Non-pigmented ciliary epithelial cell (primary cell): ENCODE results near the gene PGF.
"Not testable (repeated sequence)": the region's sequence is repeated elsewhere in the genome, so short reads cannot be mapped to it uniquely, and the experiment has no call there.

Source experiments
- DNase-seq: peaks from one replicate; pipeline ENCODE4 v3.0.0-alpha.2; 2010; ENCODE audit warnings: low read depth

PGF gene

GRCh38 chr14:74941676-74942097, 13.7 kb downstream of the PGF start:
- no peak for DNase-seq

GRCh38 chr14:74940956-74941565, 14.3 kb downstream of the PGF start:
- DNase-seq: no peak

GRCh38 chr14:74938531-74939495, 16.6 kb downstream of the PGF start:
- no peak for DNase-seq

GRCh38 chr14:74937171-74937570, 18.2 kb downstream of the PGF start:
- DNase-seq: no peak

GRCh38 chr14:74936731-74937130, 18.7 kb downstream of the PGF start:
- DNase-seq: no peak

GRCh38 chr14:74936151-74936550, 19.2 kb downstream of the PGF start:
- DNase-seq: no peak

- no peak for DNase-seq
These were observed 20.1 kb downstream of the PGF start for GRCh38 chr14:74935360-74935680.

GRCh38 chr14:74934476-74935359, 20.7 kb downstream of the PGF start:
- DNase-seq: no peak

GRCh38 chr14:74934041-74934440, 21.4 kb downstream of the PGF start:
- DNase-seq: no peak

GRCh38 chr14:74932936-74933335, 22.5 kb downstream of the PGF start:
- DNase-seq: not testable (repeated sequence)

GRCh38 chr14:74932401-74932901, 22.9 kb downstream of the PGF start:
- DNase-seq: no peak

- not testable (repeated sequence) for DNase-seq
These were observed 23.7 kb downstream of the PGF start for GRCh38 chr14:74931744-74932143.

- DNase-seq: no peak
These were observed 26.2 kb downstream of the PGF start for GRCh38 chr14:74929242-74929641.

- no peak for DNase-seq
These were observed 28.2 kb downstream of the PGF start for GRCh38 chr14:74927225-74927624.

GRCh38 chr14:74924061-74924460, 31.3 kb downstream of the PGF start:
- DNase-seq: no peak

GRCh38 chr14:74922752-74923401, 32.5 kb downstream of the PGF start, which contains the start of gene RPS6KL1:
Gene RPS6KL1, minus strand, starts transcription at chr14:74923260. Its CDS starts 1,719 bp downstream, at chr14:74921541.
- DNase-seq: no peak

GRCh38 chr14:74921987-74922751, 33.2 kb downstream of the PGF start:
- no peak for DNase-seq

GRCh38 chr14:74921053-74921620, 34.3 kb downstream of the PGF start:
- DNase-seq: no peak

GRCh38 chr14:74920281-74920680, 35.1 kb downstream of the PGF start:
- DNase-seq: no peak

- DNase-seq: no peak
These were observed 35.8 kb downstream of the PGF start for GRCh38 chr14:74919421-74920165.
